ENCODE results near the gene SIPA1L3.
A peak's percentile ranks its signal among the peaks of the same experiment; 100 is the strongest.

Gene SIPA1L3

DNA sequence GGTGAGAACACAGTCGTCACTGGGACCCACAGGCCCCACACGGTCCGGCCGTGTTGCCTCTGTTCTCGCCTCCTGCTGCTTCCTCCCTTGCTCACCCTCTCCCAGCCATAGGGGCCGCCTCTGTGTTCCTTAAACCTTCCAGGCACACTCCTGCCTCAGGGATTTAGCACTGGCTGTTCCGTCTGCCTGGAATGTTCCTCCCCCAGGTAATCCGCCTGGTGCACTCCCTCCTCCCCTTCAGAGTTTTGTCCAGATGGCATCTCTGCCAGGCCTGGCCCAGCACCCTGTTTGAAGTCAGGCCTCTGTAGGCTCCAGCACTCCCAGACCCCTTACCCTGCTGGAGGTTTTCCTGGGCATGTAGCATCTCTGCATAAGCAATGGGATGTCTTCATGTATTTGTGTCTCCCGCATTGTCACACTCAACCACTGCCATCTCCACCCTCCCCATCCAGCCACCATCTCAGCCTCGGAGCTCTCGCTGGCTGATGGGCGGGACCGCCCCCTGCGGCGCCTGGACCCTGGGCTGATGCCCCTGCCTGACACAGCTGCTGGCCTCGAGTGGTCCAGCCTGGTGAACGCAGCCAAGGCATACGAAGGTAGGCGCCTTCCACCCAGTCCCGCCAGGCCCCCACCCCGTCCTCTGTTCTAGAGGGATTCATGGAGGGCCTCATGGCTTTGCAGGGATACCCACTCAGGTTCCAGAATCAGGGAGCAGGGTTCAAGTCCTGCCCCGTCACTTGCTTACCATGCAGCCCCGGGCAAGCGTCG, 291.1 kb downstream of the SIPA1L3 start:
- DNase-seq: no peak

DNA sequence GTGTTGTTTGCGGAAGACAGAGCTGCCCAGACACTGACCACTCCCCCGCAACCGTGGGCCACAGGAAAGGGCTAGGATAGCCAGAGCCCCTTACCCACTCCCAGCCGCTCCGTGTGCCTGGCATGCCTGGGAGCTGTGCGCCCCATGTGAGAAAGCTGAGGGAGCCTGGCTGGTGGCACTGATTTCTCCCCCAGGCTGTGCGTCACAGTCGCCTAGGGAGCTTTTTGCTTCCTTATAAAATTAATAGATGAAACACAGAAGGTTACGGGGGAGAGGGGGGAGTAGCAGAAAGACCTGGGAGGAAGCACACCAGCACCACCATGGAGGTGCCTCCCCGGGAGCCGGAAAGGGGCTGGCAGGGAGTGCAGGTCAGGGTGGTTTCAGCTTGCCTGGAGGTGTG, 292.3 kb downstream of the SIPA1L3 start:
- DNase-seq: no peak

DNA sequence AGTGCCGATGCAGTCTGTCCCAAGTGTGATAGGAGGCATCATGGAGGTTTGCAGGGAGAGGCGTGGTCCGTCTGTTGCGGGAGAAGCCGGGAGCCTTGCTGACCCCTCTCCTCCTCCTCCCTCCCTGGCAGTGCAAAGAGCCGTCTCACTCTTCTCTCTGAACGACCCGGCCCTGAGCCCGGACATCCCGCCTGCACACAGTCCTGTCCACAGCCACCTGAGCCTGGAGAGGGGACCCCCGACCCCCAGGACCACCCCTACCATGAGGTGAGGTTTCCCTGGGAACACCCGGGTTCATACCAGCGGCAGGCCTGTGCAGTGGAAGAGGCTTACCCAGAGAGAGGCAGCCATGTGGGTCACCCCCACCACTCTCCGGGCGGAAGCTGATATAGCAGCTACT, 294.7 kb downstream of the SIPA1L3 start:
- no peak for DNase-seq

DNA sequence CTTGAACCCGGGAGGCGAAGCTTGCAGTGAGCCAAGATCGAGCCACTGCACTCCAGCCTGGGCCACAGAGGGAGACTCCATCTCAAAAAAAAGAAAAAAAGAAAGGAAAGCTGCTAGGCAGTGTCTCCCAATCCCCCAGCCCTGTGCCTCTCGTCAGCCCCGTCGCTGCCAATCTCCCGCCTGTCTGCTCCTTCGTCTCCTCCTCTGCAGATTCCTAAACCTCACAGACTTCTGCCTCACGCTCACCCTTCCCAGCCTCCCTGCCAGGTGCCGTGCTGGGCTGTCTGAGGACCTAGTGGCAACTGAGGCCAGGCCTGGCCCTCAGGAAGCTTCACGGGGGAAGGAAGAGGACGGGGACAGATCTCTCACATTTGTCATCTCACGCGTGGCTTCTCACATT, 295.5 kb downstream of the SIPA1L3 start:
- DNase-seq: no peak

DNA sequence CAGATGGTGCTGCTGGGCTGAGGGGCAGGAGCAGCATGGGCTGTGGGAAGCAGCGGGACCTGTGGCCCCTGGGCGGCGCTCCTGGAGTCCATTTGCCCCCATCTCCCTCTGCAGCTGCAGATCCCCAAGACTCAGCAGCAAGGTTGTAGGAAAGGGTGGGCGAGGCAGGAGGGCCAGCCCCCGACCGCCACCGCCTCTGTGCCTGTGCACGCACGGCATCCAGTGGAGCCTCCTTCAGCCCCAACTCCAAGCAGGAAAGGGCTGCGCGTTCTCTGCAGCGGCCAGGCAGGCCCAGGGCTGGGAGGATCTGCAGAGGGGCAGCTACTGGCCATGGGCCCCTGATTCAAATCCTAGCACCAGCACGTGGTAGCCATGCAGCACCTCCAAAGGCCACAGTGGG, 296.2 kb downstream of the SIPA1L3 start:
- no peak for DNase-seq

DNA sequence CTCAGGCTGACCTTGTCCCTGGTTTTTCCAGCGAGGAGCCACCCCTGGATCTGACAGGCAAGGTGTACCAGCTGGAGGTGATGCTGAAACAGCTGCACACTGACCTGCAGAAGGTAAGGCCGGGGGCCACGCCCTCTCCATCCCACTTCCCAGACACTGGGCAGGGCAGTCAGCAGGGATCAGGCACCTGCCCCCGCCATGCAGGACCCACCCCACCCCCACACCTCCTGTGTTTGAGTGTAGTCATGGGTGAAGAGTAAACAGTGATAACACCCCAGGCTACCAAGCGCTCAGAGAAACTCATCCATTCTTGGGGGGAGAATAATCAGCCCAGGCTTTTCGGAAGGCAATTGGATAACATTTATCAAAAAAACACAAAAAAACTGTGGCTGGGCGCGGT, 297.1 kb downstream of the SIPA1L3 start:
- no peak for DNase-seq

DNA sequence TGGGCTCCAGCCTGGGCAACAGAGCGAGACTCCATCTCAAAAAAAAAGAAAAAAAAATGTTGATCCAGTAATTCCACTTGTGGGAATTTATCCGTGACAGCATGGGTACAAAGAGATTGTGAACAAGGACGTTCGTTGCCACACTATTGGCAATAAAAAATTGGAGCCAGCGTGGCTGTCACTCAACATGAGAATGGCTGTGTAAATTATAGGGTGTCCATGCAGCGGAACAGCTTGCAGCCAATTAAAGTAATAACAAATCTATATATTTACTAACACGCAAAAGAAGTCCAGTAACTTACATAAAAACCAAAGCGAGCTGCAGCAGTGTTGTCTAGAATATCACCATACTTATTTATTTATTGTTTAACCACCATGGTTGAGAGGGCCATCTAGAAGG, 297.7 kb downstream of the SIPA1L3 start:
- DNase-seq: no peak

DNA sequence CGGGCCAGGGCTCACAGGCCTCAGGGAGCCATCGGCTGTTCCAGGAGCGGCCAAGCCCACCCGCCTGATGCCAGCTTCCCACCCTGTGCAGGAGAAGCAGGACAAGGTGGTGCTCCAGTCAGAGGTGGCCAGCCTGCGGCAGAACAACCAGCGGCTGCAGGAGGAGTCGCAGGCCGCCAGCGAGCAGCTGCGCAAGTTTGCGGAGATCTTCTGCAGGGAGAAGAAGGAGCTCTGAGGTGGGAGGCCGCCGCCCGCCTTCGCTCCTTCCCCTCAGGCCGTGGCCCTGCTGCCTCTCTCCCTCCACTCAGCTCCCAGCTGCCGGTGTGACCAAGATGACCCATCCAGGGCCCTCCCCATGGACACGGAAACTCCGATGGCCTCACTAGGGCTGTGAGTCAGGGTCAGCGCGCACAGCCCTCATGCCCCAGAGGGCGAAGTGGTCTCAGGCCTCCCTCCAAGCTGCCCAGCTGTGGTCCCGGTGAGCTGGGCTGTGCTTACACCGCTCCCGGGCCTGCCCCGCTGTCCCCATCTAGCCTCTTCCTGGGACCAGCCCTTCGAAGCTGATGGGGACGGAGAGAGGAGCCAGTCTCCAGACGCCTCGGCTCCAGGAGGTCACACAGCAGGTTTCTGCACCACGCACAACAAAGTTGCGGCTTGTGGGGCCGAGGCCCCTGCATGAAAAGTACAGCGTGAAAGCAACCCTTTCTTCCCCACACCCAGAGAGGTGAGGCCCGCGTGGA, 299.2 kb downstream of the SIPA1L3 start:
- DNase-seq: no peak

DNA sequence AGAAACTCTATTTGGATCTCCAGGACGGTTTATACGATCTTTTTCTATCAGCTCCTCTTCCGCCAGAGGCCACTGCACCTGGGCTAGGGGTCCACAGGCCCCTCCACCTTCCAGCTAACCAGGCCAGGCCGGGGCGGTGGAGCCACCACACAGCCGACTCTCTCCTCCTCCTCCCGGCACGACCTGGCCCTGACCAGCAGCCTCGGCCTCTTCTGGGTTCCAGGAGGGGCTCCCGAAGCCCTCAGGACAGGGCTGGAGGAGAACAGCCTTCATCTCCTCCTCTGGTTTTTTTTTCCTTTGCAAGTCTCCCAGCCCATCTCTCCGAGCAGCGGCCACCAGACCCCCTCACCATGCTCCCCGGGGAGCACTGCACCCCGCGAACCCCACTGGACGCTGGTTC, 299.9 kb downstream of the SIPA1L3 start:
- no peak for DNase-seq

DNA sequence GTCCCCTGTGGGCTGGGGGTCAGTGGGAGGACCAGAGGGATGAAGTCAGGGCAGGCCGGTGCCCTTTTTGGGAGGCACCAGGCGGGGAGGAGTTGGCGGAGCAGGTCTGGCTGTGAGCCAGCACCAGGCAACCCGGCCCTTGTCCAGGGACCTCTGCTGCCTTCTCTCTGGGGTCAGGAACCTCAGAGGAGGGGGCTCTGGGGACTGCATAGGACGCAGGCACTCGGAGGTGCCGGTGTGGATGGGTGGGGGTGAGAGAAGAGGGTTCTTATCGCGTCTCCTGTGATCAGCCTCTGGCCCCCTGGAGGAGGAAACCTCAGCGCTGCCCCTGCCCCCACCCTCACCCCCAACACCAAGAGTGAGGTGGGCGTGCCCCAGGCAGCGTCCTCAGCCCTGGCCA, 300.5 kb downstream of the SIPA1L3 start:
- no peak for DNase-seq

DNA sequence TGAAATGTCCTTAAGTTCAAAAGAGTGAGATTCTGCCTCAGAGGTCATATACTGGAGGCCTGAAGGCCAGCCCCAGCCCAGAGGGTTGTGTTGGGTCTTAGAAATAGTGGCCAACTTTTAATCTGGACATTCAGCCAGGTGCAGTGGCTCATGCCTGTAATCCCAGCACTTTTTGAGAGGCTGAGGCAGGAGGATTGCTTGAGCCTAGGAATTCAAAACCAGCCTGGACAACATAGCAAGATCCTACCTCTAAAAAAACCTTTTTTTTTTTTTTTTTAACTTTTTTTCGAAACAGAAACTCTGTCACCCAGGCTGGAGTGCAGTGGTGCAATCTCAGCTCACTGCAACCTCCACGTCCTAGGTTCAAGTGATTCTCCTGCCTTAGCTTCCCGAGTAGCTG, 301.6 kb downstream of the SIPA1L3 start:
- no peak for DNase-seq

DNA sequence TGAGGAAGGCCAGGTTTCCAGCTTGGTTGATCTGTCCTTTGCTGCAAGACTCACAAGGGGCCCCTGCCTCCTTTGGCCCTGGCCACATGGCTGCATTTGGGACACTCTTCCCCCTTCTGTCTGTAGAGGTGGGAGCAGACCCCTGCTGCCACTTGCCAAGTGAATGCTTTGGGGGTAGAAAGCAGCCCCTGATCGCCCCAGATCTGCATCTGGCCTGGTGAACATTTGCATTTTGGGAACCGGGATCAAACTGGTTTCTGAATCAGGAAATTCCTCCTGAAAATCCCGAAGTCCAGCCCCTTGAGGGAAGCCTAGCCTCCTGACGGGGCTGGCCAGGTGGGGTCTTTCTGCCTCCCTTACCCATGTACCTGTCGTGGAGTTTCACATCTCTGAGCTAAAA, 302.1 kb downstream of the SIPA1L3 start:
- no peak for DNase-seq

DNA sequence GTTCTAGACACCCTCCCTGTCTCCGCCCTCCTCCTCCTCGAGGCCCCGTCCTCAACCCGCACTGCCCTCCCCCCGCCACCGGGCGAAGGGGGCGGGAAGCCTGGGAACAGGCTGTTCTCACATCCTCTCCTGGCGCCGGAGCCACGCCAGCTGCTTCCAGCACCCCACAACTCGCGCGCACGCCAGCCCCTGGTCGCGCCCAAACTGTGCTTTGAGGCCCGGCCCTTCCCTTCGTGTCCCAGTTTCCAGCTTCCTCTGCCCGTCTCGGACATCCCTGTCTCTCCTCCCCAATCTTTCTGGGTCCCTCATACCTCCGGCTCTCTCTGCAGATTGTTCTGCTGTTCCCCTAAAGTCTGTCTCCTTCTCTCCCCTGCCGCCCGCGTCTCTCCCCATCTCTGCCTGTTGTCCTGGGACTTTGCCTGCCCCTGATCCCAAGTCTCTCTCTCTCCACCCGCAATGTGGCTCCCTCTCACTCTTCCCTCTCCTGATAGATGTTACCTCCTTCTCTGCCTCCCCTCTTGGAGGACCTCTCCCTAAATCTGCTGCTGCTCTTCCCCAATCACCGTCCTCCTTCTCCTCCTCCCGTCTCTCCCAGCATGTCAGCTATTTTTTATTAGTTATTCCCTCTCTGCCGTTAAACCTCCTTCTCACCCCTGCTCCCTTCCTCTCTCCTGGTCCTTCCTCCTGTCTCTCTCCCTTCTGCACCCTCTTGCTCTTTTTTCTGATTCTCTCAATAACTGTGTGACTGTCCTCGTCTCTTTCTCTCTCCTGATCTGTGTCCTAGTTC, 302.9 kb downstream of the SIPA1L3 start:
- DNase-seq: no peak

DNA sequence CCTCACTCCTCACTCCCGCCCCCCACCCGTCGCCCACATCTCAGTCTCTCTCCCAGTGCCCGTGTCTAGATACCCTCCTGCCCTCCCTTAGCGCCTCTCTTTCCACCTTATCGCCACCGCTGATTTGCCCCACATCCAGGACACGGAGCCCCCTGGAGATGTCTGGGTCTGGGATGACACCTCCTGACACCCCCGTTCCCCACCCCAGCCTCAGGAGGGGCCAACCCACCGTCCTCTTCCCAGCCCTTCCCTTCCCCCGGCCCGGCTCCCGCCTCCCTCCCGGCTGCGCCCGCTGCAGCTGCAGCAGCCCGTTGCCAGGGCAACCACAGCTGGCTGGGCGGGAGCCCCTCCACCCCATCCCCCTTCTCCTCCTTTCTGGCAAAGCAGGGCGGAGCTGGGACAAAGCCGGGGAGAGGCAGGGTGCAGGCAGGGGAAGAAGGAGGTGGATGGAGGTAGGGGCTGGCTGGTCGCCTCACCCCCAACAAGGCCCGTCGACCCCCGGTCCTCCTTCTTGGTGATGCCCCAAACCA, 303.5 kb downstream of the SIPA1L3 start:
- DNase-seq: no peak

DNA sequence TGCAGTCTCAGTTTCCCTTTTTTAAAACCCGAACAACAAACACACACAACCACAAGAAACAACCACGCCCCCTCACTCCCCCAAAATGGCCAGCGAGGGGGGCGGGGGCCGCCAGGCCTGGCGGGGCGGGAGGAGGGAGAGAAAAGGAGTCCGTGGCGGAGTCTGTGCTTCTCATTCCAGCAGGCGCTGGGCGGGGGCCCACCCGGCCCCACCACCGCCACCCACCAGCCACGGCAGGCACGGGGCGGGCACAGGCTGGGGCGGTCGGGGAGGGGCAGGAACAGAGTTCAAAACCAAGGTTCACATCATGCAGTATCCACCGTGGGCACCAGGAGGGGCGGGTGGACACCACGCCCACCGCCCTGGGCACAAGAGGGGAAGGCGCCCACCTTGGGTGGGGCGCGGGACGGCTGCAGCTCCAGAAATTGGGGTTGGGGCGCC, 304.2 kb downstream of the SIPA1L3 start:
- DNase-seq: no peak

DNA sequence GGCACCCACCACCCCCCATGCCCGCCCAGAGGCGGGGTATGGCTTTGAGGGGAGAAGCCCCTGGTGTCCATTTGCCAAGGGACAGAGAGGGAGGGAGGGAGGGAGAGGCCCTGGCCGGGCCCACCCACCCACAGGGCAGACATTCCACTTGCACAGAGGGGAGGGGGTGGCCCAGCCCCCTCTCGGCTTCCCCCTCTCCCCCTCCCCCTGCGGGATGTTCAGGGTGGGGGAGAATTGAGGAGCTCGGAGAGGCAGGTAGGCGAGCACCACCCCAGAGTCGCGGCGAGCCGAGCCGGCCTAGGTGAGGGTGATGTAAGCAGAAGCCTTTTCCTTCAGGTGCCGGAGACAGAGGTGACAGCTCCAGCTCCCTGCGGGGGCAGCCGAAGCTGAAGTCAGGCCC, 304.8 kb downstream of the SIPA1L3 start:
- no peak for DNase-seq

DNA sequence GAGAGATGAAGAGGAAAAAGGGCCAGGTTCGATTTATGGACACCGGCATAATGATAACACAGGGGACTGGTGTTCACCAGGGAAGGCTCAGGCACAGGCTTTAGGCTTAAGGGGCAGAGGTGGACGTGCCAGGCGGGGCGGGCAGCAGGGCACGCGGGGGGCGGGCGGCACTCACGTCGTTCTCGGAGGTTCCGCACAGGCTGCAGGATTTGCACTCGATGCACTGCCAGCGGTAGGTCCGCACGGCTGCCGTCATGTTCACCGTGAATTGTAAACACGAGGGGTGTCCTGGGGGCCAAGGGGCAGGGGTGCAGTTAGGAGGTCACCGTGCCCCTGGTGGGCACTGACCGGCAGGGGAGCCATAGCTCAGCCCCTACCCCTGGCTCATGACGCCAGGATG, 306.5 kb downstream of the SIPA1L3 start:
- no peak for DNase-seq

DNA sequence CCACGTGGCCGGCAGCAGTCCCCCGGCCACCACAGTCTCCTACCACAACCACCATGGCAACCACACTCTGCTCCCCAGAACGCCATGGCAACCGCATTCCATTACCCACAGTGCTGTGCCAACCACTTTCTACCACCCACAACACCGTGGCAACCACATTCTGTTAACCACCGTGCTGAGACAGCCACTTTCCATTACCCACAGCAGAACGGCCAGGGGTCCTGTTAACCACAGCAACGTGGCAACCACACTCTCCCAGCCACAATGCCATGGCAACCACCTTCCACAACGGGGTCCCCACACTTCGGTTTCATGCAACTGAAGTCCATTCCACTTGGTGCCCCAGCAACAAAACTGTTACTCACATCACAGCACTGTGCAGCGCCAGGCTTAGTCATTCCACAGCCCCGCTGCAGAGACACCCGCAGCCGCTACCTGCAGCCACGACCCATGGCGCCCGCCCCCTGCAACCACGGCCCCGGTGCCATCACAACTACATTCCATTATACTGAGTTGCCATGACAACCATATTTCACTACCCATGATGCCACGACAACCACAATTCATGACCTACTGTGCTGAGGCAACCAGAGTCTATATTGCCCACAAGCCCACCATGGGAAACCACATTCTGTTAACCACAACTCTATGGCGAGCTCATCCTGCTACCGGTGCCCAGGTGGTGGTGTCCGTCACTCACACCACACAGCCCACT, 307.1 kb downstream of the SIPA1L3 start:
- peak; percentile 59 for DNase-seq

DNA sequence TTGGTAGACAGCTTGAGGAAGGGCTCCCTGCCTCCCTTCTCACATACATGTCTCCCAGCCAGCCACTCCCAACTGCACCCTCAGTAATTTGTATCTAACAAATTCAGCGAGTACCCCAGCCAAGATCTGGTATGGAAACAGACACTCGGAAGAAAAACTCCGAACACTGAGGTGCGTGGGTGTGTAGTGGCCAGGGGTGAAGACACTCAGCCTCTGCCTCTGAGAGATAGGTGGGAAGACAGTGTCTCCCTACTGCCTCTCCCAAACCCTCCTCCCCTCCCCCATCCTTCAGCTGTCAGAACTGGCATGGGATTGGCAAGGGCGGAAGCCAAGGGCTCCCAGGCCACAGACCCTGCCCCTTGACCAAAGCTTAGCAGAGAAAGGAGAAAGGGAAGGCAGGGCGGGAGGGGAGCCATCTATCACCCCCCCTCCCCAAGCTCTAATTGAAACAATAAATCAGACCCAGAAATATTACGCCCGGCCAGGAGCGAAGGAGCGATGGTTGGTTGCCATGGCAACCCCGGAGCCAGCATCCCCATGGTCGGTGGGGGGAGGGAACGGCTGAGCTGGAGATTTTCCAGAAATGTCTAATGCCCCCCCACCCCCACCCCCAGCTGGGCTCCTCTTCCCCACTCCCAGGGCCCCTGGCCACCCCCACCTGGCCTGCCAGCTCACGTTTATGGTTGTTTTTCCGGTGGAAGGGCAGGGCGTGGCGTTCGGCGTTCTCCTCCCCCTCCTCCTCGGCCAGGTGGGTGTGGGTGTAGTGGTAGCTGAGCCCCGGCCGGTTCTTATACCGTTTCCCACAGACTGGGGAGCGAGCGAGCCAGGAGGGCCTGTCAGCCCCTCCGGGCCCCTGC, 310.0 kb downstream of the SIPA1L3 start:
- no peak for DNase-seq

DNA sequence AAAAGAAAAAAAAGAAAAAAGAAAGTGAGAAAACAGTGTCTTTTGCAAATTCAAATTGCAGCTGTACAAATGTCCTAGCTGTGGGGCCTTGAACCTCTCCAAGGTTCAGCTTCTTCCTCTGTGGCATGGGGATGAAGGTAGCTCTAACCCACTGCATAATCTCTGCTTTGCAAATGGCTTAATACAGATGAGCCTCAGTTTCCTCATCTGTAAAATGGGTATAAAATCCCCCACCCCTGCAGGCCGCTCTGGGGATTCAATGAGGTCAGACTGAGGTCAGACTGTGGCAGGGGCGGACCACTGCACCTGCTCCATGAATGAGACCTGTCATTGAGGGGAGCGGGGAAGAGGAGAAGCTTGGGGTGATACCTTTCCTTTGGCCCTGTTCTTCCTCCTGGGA, 311.2 kb downstream of the SIPA1L3 start:
- no peak for DNase-seq

DNA sequence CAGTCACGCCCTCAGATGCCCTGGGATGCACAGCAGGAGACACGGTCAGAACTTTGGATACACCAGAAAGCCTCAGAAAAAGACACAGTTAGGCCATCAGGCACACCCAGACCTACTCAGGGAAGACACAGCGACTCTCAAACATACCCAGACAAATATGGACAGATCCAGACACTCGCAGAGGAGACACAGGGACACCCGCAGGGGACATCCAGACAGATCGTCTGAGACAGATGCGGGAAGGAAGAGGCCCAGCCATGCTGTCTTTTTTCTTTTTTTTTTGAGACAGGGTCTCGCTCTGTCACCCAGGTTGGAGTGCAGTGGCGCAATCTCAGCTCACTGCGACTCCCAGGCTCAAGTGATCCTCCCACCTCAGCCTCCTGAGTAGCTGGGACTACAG, 312.2 kb downstream of the SIPA1L3 start:
- DNase-seq: no peak

DNA sequence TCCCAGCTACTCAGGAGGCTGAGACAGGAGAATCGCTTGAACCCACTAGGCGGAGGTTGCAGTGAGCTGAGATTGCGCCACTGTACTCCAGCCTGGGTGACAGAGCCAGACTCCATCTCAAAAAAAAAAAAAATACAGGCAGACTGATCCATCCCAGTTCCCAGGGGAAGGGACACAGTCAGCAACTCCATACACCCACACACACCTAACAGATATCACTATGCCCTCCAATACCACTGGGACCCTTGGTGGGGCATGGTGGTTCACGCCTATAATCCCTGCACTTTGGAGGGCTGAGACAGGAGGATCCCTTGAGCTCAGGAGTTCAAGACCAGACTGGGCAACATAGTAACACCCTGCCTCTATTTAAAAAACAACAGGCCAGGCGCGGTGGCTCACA, 314.4 kb downstream of the SIPA1L3 start:
- no peak for DNase-seq
